Measurements from ENCODE around the gene LDHA.
"Not testable (repeated sequence)": the region's sequence is repeated elsewhere in the genome, so short reads cannot be mapped to it uniquely, and the experiment has no call there.

Gene LDHA

GRCh38 chr11:18393581-18394274 lies 635 bp upstream of the LDHA start:
- peak overlapping the region; percentile 91 for H3K27ac ChIP-seq
- TF ChIP-seq ZFX (IDR thresholded peaks at IDR 0.05; ENCODE audit: borderline replicate concordance): no peak
- TF ChIP-seq CTCF (IDR thresholded peaks at IDR 0.05): no peak

- TF ChIP-seq ZFX (IDR thresholded peaks at IDR 0.05; ENCODE audit: borderline replicate concordance) (no peak), CTCF (IDR thresholded peaks at IDR 0.05) (no peak)
- H3K27ac ChIP-seq: peak overlapping the region; percentile 91
Measured at GRCh38 chr11:18394928-18395734, 768 bp downstream of the LDHA start.

GRCh38 chr11:18395735-18396504 lies 1.6 kb downstream of the LDHA start:
- TF ChIP-seq ZFX (IDR thresholded peaks at IDR 0.05; ENCODE audit: borderline replicate concordance): no peak
- no peak for TF ChIP-seq CTCF (IDR thresholded peaks at IDR 0.05)
- H3K27ac ChIP-seq: peak overlapping the region; percentile 91

DNA sequence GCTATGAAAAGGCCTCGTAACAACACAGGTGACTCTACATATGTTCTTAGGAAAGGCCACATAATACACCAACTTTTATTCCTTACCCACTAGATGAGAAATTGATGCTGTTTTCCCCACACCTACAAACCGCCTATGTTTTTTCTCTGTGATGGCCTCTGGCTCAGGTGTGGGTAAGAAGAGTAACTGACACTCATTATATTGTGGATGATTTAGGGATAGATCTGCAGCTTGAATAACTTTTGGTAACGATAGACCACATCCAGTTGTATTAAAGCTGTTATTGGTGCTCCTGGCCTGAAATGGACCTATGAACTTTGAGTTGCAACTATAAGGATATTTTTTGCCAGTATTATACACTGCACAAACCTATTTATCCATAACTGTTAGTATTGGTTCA lies 3.6 kb downstream of the LDHA start:
- no peak overlapping the region for H3K27ac ChIP-seq
- TF ChIP-seq ZFX (IDR thresholded peaks at IDR 0.05; ENCODE audit: borderline replicate concordance) (no peak), CTCF (IDR thresholded peaks at IDR 0.05) (no peak)

- H3K27ac ChIP-seq: not testable (repeated sequence)
Measured at GRCh38 chr11:18401077-18401476, 6.7 kb downstream of the LDHA start.

- TF ChIP-seq CTCF (IDR thresholded peaks at IDR 0.05) (no peak), ZFX (IDR thresholded peaks at IDR 0.05; ENCODE audit: borderline replicate concordance) (no peak)
- no peak overlapping the region for H3K27ac ChIP-seq
Measured at GRCh38 chr11:18404062-18404461, 9.7 kb downstream of the LDHA start.

DNA sequence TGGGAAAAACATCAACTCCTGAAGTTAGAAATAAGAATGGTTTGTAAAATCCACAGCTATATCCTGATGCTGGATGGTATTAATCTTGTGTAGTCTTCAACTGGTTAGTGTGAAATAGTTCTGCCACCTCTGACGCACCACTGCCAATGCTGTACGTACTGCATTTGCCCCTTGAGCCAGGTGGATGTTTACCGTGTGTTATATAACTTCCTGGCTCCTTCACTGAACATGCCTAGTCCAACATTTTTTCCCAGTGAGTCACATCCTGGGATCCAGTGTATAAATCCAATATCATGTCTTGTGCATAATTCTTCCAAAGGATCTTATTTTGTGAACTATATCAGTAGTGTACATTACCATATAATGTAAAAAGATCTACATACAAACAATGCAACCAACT lies 13.0 kb downstream of the LDHA start:
- H3K27ac ChIP-seq: peak overlapping the region; percentile 27
